Hematopoietic multipotent progenitor cell (in vitro differentiated cells): Measurements from ENCODE around the gene RUSF1. TPM values are rescaled to one million over a fixed set of nuclear protein-coding genes. Genes with fewer than 3 reads are reported as not detected.

ENCODE experiments used
- DNase-seq, 3 donors: peaks; one replicate each; pipeline ENCODE4 v3.0.0-alpha.2; 2011 to 2015; ENCODE audit warnings: low read depth in 2 of 3, low spot score in 2 of 3
- total RNA-seq: library from RNA; depleted of rRNA; stranded (reverse); fragments of >200 nt; gene quantifications from one replicate; pipeline ENCODE4 v1.2.3, GENCODE V29; 2012

RUSF1 gene
- total RNA-seq, 1 donor = 83.2 TPM

DNA sequence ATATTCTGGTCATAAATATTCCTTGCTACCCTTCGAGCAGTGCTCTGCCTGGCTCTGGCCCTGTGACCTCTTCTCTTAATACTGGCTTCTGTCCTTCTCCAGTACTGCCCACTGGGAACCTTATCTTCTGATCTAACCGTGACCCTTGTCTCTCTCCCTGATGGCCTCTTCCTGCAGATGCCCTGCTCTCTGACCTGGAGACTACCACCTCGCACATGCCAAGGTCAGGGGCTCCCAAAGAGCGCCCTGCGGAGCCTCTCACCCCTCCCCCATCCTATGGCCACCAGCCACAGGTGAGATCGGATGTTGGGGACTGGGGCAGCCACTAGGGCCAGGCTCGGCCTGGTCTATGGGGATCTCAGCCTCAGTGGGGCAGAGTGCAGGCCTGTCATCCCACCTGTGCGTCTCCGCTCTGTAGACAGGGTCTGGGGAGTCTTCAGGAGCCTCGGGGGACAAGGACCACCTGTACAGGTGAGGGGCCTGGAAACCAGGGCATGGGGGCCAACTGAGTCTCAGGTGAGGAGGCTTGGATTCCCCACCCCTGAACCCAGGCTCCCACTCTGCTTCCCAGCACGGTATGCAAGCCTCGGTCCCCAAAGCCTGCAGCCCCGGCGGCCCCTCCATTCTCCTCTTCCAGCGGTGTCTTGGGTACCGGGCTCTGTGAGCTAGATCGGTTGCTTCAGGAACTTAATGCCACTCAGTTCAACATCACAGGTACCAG lies 34.8 kb downstream of the RUSF1 start:
- DNase-seq = no peak

DNA sequence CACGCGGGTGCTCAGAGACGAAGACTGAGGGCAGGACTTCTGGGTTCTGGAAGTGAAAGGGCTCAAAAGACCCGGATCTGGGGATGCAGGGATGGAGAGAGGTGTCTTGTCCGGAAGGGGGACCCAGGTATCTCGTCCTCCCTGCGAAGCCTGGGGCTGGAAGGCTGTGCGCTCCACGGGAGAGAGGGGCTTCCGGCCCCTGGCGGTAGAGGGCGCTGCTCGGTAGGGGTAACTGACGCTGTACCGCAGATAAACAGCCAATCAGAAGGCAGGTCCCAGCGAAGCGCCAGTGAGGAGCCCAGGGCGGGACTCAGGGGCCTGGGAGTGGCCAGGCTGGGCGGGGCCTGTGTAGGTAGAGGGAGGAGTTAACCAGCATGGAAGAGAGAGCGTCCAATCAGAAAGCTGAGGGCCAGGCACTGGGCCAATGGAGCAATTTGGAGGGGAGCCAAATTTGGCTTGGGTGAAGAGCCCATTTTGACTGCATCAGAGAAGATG lies 35.4 kb downstream of the RUSF1 start:
- peak in 2 of 3 donors; percentile 83 to 85 for DNase-seq

DNA sequence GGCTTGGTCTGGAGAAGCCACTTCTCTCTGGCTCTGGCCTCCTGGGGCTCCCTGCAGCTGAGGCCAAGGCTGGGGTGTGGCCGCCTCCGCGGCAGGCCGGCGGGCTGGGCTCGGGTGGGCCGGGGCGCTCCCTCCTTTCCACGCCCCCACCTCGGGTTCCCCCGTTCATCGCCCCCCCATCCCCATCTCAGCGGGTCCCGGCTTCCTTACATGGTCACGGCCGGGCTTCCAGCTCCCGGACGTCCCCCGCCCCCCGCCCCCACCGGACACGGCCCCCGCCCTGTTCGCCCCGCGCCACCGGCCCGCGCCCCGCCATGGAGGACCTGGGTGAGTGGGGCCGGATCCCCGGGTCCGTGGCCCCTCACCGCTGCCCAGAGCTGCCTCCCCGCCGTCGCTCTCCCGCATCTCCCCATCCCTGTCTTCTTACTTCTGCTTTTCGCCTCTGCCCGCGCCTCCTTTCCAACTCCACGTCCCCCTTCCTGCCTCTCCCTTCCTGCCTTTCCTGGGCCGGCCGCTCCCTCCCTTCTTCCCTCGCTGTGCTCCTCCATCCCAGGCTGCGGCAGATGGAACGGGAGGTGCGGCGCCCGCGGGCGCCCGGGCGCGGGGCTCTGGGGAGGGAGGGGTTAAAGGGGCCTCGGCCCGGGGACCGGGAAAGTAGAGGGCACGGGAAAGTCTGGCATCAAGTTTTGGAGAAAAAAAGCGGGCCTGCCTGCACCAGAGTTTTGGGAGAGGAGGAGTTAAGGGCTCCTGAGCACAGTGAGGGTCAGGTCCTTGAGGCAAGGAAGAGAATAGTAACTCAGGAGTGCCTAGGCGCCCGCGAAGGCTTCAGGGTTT lies 36.1 kb downstream of the RUSF1 start, which contains the start of gene TGFB1I1:
TGFB1I1 (plus strand) TSS at position 278 of the 834 bp plus-strand sequence; CDS start at position 315, 37 bp downstream.
- DNase-seq = no peak

GRCh38 chr16:31471241-31471874 lies 36.8 kb downstream of the RUSF1 start:
- no peak for DNase-seq

GRCh38 chr16:31470615-31471014 lies 37.6 kb downstream of the RUSF1 start:
- no peak for DNase-seq

GRCh38 chr16:31467858-31468257 lies 40.3 kb downstream of the RUSF1 start:
- no peak for DNase-seq

- peak in 1 of 3 donors; percentile 47 for DNase-seq
Measured at GRCh38 chr16:31467151-31467773, 40.9 kb downstream of the RUSF1 start.

GRCh38 chr16:31466381-31466841 lies 41.8 kb downstream of the RUSF1 start:
- no peak for DNase-seq

- DNase-seq = no peak
Measured at GRCh38 chr16:31465788-31466370, 42.3 kb downstream of the RUSF1 start.

- no peak for DNase-seq
Measured at GRCh38 chr16:31464781-31465260, 43.4 kb downstream of the RUSF1 start.

- DNase-seq = no peak
Measured at GRCh38 chr16:31464348-31464769, 43.8 kb downstream of the RUSF1 start.

GRCh38 chr16:31461921-31462804 lies 46.0 kb downstream of the RUSF1 start:
- no peak for DNase-seq

GRCh38 chr16:31461201-31461920 lies 46.8 kb downstream of the RUSF1 start:
- DNase-seq = no peak

GRCh38 chr16:31460582-31461002 lies 47.6 kb downstream of the RUSF1 start:
- DNase-seq = peak in 2 of 3 donors; percentile 50 to 74

DNA sequence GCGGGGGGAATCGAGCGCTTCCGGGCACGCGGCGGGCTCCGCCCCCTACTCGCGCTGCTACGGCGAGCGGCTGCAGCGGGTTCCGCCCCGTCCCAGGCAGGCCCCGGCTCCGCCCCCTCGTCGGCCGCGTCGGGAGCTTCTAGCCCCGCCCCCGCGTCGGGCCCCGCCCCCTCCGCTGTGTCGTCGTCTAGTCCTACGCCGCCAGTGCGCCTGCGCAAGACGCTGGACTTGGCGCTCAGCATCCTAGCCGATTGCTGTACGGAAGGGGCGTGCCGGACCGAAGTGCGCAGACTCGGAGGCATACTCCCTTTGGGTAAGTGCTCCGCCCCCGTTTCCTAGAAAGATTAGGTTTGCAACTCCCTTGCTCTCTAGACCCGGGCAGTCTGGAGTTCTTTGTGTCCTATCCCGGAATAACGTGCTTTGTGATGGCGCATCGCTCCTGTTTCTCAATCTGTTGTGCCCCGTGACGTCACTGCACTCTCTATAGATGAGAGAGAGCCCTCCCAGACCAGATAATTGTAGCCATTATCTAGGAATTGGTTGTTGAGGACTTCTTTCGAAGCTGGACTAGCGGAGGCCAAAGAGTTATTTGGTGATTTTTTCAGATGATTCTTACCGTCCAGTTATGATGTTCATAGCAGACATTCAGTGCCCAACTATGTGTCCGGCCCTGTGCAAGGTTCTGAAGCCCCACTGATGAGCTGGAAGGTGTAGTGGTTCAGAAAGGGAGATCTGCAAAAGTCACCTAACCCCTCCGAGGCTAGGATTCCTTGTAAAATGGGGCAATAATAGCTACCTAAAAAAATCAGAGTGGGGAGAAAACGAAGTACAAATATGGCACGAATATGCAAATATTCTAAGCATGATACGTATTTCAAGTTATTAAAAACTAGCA lies 48.3 kb downstream of the RUSF1 start:
- DNase-seq = peak in 2 of 3 donors; percentile 98 to 99

DNA sequence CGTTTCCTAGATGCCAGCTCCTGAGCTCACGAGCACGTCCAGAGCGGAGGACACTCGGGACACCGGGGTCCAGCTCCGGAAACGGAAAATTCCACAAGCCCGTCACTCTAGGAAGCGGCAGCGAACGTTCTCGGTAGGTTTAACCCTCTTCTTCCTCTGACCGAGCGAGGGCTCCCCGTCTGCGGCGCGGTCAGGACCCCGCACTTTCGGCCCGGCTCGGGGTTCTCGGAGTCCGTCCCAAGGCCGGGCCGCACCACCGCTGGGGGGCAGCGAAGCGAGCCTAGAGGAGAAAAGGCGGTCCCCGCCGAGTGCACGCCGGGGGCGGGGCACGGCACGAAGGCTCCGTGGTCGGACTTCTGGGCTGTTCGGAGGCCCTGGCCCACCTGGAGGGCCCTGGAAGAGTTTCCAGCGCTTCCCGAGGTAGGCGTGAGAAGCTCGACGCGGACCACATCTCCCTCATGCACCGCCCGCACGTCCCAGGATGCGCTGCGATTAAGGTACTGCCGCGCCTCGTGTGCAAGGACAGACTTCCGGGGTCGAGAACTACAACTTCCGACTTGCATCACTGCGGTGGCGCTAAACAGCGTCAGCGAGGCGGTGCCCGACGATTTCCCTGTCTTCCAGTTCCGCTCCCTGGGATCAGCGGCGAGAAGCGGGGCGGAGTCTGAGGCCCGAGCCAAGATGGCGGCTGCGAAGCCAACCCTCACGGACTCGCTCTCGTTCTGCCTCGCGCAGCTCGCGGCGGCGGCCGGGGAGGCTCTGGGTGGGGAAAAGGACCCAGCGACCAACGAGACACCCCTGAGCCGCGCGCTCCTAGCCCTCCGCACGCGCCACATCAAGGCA lies 49.1 kb downstream of the RUSF1 start, which contains the start of gene ARMC5:
ARMC5 (plus strand) TSS at position 658 of the 843 bp plus-strand sequence; CDS start at position 682, 24 bp downstream.
- peak; percentile 98 to 99 (median 98) for DNase-seq
